DND-41 (cell line): ENCODE results near the gene CD34.

ENCODE experiments used
- EZH2 ChIP-seq: IDR thresholded peaks from 3 replicates; pipeline ENCODE4 v1.6.1; 2012; ENCODE audit warnings: borderline replicate concordance, low read depth, mild to moderate bottlenecking, moderate library complexity, low read length, inconsistent platforms; ENCODE audit not compliant: severe bottlenecking
- TF ChIP-seq, protein P1 (sequence below): IDR thresholded peaks from 2 replicates; pipeline ENCODE4 v1.5.1; 2012; ENCODE audit warnings: borderline replicate concordance, low read length, moderate library complexity, mild to moderate bottlenecking; ENCODE audit not compliant: poor library complexity, severe bottlenecking; ENCODE audit errors: extremely low read depth

DNA sequence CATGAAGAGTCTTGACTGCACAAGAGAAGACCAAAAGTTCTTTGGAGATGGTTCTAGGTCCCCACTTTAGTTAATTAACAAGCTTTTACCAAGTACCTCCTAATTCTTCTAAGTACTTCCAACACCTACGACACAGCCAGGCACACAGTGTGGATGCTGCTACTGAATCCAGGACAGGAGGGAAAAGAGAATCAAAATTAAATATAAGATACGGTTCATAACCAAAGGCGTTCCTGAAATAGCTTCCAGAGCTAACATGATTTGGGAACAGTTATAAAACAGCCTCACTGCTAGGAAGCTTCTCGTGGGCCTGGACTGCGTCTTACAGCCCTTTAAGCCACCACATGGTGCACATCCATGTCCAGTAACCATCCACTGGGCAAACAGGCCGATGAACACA is 75.0 kb downstream of the CD34 start:
- TF ChIP-seq EZH2: no peak
- TF ChIP-seq, protein P1, sequence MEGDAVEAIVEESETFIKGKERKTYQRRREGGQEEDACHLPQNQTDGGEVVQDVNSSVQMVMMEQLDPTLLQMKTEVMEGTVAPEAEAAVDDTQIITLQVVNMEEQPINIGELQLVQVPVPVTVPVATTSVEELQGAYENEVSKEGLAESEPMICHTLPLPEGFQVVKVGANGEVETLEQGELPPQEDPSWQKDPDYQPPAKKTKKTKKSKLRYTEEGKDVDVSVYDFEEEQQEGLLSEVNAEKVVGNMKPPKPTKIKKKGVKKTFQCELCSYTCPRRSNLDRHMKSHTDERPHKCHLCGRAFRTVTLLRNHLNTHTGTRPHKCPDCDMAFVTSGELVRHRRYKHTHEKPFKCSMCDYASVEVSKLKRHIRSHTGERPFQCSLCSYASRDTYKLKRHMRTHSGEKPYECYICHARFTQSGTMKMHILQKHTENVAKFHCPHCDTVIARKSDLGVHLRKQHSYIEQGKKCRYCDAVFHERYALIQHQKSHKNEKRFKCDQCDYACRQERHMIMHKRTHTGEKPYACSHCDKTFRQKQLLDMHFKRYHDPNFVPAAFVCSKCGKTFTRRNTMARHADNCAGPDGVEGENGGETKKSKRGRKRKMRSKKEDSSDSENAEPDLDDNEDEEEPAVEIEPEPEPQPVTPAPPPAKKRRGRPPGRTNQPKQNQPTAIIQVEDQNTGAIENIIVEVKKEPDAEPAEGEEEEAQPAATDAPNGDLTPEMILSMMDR: no peak
